MM.1S (cell line): ENCODE data around the gene TFAP2E.

Source experiments
- DNase-seq: peaks from one replicate; pipeline ENCODE4 v3.0.0-alpha.2; 2015
- H2AFZ ChIP-seq: fragments of 300-600 bp; sonication (generic); 2 replicates; pipeline ENCODE4 v1.6.0; 2016; ENCODE audit warnings: antibody characterized with exemption, low read length
- H3F3A ChIP-seq: fragments of 300-600 bp; sonication (generic); 2 replicates; pipeline ENCODE4 v1.6.1; 2016; ENCODE audit warnings: mild to moderate bottlenecking, antibody characterized with exemption, low read length, moderate library complexity, mixed read lengths; ENCODE audit not compliant: insufficient read depth
- H3K27ac ChIP-seq: fragments of 300-600 bp; sonication (generic); 2 replicates; pipeline ENCODE4 v1.5.1; 2016; ENCODE audit warnings: mild to moderate bottlenecking, low read length
- H3K27me3 ChIP-seq: fragments of 300-600 bp; sonication (generic); replicated peaks from 2 replicates; pipeline ENCODE4 v1.6.0; 2016; ENCODE audit warnings: low read length; ENCODE audit not compliant: insufficient read depth
- H3K36me3 ChIP-seq: fragments of 300-600 bp; sonication (generic); replicated peaks from 2 replicates; pipeline ENCODE4 v1.6.1; 2016; ENCODE audit warnings: mild to moderate bottlenecking, low read length, mixed read lengths; ENCODE audit not compliant: insufficient read depth
- H3K4me1 ChIP-seq: fragments of 300-600 bp; sonication (generic); 2 replicates; pipeline ENCODE4 v1.6.1; 2016; ENCODE audit warnings: low read length, mixed read lengths
- H3K4me2 ChIP-seq: fragments of 300-600 bp; sonication (generic); 2 replicates; pipeline ENCODE4 v1.6.0; 2016; ENCODE audit warnings: low read depth, low read length
- H3K4me3 ChIP-seq: fragments of 300-600 bp; sonication (generic); 2 replicates; pipeline ENCODE4 v1.5.1; 2016; ENCODE audit warnings: low read length, mixed read lengths
- H3K79me2 ChIP-seq: fragments of 300-600 bp; sonication (generic); 2 replicates; pipeline ENCODE4 v1.6.1; 2016; ENCODE audit warnings: mixed run types, low read length, mixed read lengths
- H3K9ac ChIP-seq: fragments of 300-600 bp; sonication (generic); 2 replicates; pipeline ENCODE4 v1.6.1; 2016; ENCODE audit warnings: low read length, mixed read lengths
- H3K9me2 ChIP-seq: fragments of 300-600 bp; sonication (generic); replicated peaks from 2 replicates; pipeline ENCODE4 v1.6.1; 2016; ENCODE audit warnings: mild to moderate bottlenecking, low read length, mixed read lengths; ENCODE audit not compliant: insufficient read depth
- H3K9me3 ChIP-seq: fragments of 300-600 bp; sonication (generic); replicated peaks from 2 replicates; pipeline ENCODE4 v1.6.1; 2016; ENCODE audit warnings: mild to moderate bottlenecking, low read length, mixed read lengths; ENCODE audit not compliant: insufficient read depth
- H4K20me1 ChIP-seq: fragments of 300-600 bp; sonication (generic); 2 replicates; pipeline ENCODE4 v1.6.1; 2016; ENCODE audit warnings: mild to moderate bottlenecking, low read length, moderate library complexity, mixed read lengths; ENCODE audit not compliant: insufficient read depth
- CTCF ChIP-seq: fragments of 300-600 bp; sonication (generic); IDR thresholded peaks from 2 replicates; pipeline ENCODE4 v1.5.1; 2016; ENCODE audit warnings: antibody characterized with exemption, low read length, mixed read lengths
- EZH2 ChIP-seq: fragments of 300-600 bp; sonication (generic); optimal IDR thresholded peaks from 2 replicates; pipeline ENCODE3; 2017; ENCODE audit warnings: low read depth, mild to moderate bottlenecking, antibody characterized with exemption, low read length, mixed read lengths
- EZH2phosphoT487 ChIP-seq: fragments of 300-600 bp; sonication (generic); IDR thresholded peaks from 2 replicates; pipeline ENCODE4 v1.6.1; 2018; ENCODE audit warnings: antibody characterized with exemption, low read length

Gene TFAP2E

DNA sequence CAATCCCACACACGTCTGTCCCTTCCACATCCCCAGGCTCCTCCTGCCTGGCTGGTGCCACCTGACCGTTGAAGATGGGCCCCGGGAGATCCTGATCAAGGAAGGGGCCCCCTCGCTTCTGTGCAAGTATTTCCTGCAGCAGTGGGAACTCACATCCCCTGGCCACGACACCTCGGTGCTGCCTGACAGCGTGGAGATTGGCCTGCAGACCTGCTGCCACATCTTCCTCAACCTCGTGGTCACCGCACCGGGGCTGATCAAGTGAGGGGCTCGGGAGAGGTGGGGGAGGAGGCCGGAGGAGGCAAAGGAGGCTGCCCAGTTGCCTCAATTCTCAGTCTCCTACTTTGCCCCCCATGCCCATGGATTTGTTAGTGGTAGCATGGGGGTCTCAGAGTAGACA is 9.9 kb upstream of the TFAP2E start:
- H3K27me3 ChIP-seq = no peaks in the 10 kb centered on the region
- no peaks in the 10 kb centered on the region for H4K20me1 ChIP-seq
- no peaks in the 10 kb centered on the region for H3K9me3 ChIP-seq
- H3K4me1 ChIP-seq = no peaks in the 10 kb centered on the region
- H3K79me2 ChIP-seq = peaks cover 2% of the 10 kb centered on the region
- H3K9ac ChIP-seq = no peak overlapping the region
- H3K27ac ChIP-seq = no peak overlapping the region
- 0 out of 2 replicates have a peak, but pooled peaks cover 3% of the 10 kb centered on the region for H3F3A ChIP-seq
- no peak for TF ChIP-seq EZH2phosphoT487
- H3K36me3 ChIP-seq = no peaks in the 10 kb centered on the region
- H3K4me3 ChIP-seq = no peak overlapping the region
- no peak overlapping the region for H3K4me2 ChIP-seq
- no peak for DNase-seq
- no peak overlapping the region for H2AFZ ChIP-seq
- H3K9me2 ChIP-seq = no peaks in the 10 kb centered on the region

DNA sequence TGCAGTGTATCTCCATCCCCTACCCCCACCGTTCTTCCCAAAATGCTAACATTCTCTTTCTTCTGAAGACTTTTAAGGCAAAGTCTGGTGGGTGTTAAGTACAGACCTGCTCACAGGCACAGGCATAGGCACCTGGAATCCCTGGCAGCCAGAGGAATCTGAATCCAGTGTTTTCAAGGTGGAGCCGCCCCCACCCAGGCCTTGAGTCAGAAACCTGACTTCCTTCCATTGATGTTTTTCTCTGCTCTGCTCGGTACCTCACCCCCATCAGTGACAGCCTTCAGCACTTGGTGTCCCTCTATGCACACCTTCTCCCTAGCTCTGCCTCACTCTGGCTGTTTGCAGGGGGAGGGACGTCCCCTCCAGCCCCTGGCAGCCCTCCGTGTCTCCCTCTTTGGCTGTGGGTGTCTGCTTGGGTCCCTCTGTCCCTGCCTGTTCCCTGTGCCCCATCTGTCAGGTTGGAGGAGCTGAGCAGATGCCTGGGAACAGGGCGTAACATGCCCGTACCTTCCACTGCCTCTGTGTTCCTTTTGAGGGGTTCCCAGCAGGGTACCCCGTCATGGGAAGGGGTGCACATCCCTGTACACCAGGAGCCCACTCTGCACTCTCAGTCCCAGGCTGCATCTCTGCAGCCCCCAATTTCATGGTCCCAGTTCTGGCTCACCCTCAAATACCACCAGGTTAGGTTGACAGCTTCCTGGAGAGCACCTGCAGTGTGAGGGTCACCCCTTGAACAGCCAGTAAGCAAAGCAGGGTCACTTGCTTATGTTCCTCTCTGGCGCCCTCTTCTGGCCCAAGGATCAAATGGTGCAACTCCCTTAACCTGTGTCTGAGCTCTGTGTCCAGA is 8.9 kb upstream of the TFAP2E start:
- no peaks in the 10 kb centered on the region for H3K4me1 ChIP-seq
- H4K20me1 ChIP-seq = no peaks in the 10 kb centered on the region
- H3K27me3 ChIP-seq = no peaks in the 10 kb centered on the region
- H3K4me3 ChIP-seq = no peak overlapping the region
- peak; percentile 72 for DNase-seq
- no peaks in the 10 kb centered on the region for H3K9me3 ChIP-seq
- no peak overlapping the region for H3K27ac ChIP-seq
- H3K79me2 ChIP-seq = no peaks in the 10 kb centered on the region
- TF ChIP-seq CTCF (peak; percentile 82), EZH2 (no peak), EZH2phosphoT487 (no peak)
- no peaks in the 10 kb centered on the region for H3K36me3 ChIP-seq
- H3K9ac ChIP-seq = no peak overlapping the region
- no peaks in the 10 kb centered on the region for H3K9me2 ChIP-seq
- no peak overlapping the region for H2AFZ ChIP-seq
- 0 out of 2 replicates have a peak, but pooled peaks cover 3% of the 10 kb centered on the region for H3F3A ChIP-seq
- no peak overlapping the region for H3K4me2 ChIP-seq

DNA sequence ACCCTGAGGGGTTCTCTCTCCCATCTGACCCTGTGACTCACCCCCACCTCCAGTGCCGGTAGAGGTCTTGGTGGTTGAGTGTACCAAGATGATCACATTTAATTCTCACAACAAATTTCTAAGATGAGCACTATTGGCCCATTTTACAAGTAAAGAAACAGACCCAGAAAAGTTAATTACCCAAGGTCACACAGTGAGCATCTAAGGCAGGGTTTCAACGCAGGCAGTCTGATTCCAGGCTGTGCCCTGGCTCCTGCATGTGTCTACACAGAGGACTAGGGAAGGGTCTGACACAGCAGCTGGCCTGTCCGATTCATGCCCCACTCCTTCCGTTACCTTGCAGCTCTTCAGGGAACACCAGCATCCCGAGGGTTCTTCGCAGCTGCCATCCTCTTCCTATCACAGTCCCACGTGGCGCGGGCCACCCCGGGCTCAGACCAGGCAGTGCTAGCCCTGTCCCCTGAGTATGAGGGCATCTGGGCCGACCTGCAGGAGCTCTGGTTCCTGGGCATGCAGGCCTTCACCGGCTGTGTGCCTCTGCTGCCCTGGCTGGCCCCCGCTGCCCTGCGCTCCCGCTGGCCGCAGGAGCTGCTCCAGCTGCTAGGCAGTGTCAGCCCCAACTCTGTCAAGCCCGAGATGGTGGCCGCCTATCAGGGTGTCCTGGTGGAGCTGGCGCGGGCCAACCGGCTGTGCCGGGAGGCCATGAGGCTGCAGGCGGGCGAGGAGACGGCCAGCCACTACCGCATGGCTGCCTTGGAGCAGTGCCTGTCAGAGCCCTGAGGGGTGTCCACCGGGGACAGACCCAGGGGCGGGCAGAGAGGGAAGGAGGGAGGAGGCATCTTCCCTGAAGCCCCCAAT is 8.0 kb upstream of the TFAP2E start:
- H3K27ac ChIP-seq = no peak overlapping the region
- H4K20me1 ChIP-seq = no peaks in the 10 kb centered on the region
- no peaks in the 10 kb centered on the region for H3K27me3 ChIP-seq
- H3K9me3 ChIP-seq = no peaks in the 10 kb centered on the region
- no peak for DNase-seq
- H3K9me2 ChIP-seq = no peaks in the 10 kb centered on the region
- no peak overlapping the region for H3K4me3 ChIP-seq
- 0 out of 2 replicates have a peak, but pooled peaks cover 3% of the 10 kb centered on the region for H3F3A ChIP-seq
- H3K79me2 ChIP-seq = no peaks in the 10 kb centered on the region
- no peak overlapping the region for H2AFZ ChIP-seq
- no peaks in the 10 kb centered on the region for H3K36me3 ChIP-seq
- H3K4me1 ChIP-seq = no peaks in the 10 kb centered on the region
- no peak for TF ChIP-seq EZH2phosphoT487
- no peak for TF ChIP-seq CTCF
- TF ChIP-seq EZH2 = no peak
- no peak overlapping the region for H3K9ac ChIP-seq
- no peak overlapping the region for H3K4me2 ChIP-seq
